NK-92 treated with Interleukin-12 subunit alpha and Interleukin-12 subunit beta, amount 100 ng/mL, for 24 hours (cell line): ENCODE results near the gene ACTL7B.
"Not testable (repeated sequence)": the region's sequence is repeated elsewhere in the genome, so short reads cannot be mapped to it uniquely, and the experiment has no call there.

Experiments
- DNase-seq: peaks from one replicate; lab custom pipeline; 2025; lab: John Stamatoyannopoulos, UW

ACTL7B gene, protein sequence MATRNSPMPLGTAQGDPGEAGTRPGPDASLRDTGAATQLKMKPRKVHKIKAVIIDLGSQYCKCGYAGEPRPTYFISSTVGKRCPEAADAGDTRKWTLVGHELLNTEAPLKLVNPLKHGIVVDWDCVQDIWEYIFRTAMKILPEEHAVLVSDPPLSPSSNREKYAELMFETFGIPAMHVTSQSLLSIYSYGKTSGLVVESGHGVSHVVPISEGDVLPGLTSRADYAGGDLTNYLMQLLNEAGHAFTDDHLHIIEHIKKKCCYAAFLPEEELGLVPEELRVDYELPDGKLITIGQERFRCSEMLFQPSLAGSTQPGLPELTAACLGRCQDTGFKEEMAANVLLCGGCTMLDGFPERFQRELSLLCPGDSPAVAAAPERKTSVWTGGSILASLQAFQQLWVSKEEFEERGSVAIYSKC

DNA sequence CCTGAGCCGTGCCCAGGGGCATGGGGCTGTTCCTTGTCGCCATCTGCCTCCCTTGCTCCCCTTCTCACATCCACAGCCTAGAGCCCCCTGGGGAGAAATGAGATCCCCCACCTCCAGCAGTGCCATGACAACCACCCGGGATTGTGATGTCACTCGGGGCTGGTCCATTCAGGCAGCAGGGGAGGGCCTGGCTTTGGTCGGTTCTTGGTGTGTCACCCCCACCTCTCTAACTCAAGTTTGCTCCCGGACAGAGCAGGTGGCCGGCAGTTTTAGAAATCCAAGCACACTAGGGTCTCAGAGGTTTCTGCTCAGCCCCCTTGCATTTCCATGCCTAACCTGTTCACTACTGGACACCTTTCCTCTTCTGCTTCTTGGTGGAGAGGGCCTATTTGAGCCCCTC lies at the start of gene ACTL7B:
TSS of gene ACTL7B (minus strand) at position 99 of the 400 bp plus-strand sequence. CDS start at position 43, 56 bp downstream.
- no peak for DNase-seq

DNA sequence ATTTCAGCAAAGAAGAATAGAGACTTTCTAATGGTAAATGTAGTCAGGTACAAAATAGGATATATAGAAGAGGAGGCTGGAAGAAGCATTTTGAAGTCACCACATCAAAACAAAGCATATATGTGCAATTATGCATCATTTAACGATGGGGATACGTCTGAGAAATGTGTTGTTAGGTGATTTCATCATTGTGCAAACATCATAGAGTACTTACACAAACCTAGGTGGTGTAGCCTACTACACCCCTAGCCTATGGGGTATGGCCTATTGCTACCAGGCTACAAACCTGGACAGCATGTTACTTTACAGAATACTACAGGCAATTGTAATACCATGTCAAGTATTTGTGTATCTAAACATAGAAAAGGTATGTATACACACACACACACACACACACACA lies 49.7 kb upstream of the ACTL7B start:
- DNase-seq = no peak

DNA sequence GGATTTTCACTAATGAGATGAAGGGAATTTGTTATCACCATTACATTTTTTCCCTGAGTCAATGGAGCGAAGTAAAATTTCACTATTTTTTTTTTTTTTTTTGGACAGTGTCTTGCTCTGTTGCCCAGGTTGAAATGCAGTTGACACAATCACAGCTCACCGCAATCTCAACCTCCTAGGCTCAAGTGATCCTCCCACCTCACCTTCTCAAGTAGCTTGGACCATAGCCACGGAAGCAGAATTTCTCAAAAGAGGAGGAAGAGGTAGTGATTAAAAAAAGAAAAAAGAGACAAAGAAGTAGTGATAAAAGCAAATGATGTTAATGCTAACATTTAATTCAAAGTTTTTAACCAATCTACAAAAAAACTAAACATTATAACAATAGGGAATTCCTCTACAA lies 48.4 kb upstream of the ACTL7B start:
- no peak for DNase-seq

DNA sequence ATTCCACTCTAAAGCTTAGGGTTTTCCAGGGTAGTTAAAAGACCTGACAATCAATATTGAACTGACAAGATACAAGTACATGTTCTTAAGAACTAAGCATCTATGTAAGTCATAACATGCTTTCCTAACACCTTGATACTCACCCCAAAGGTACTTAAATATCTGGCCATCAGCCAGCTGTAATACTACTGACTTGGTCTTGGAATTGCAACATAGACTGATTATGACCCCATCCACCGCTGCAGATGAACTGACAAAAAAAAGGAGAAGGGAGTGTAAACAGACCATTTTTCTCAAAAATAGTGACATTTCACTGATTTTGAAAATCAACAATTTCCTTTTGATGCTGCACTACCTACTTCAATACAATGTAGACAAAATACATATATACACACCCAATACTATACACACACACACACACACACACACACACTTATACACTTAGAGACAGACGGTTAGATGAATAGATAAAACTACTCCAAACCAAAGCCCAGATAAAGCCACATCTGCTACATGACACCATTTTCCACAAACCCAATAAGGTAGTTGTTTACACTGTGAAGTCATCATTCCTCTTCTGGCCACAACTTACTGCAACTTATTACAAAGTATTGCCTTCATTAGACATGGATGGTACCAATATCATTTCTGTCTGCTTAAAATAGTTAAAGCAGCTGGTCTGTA lies 47.8 kb upstream of the ACTL7B start:
- no peak for DNase-seq

DNA sequence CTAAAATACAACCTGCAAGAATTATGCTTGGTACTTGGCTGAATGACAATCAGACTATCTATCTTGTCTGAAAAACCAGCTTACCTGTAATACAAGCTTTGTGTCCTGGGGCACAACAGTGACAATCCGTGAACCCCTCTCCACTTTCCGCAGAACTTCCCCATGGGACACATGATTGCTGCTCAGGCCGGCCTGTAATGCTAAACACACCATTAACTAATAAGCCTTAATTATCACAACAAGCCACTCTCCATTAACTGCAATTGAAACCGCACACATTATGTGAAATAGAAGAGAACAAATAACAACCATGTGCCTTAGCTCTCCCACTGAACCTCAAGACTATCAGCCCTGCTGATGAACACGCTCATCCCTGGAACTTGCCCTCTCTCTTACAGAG lies 44.4 kb upstream of the ACTL7B start:
- DNase-seq = no peak

DNA sequence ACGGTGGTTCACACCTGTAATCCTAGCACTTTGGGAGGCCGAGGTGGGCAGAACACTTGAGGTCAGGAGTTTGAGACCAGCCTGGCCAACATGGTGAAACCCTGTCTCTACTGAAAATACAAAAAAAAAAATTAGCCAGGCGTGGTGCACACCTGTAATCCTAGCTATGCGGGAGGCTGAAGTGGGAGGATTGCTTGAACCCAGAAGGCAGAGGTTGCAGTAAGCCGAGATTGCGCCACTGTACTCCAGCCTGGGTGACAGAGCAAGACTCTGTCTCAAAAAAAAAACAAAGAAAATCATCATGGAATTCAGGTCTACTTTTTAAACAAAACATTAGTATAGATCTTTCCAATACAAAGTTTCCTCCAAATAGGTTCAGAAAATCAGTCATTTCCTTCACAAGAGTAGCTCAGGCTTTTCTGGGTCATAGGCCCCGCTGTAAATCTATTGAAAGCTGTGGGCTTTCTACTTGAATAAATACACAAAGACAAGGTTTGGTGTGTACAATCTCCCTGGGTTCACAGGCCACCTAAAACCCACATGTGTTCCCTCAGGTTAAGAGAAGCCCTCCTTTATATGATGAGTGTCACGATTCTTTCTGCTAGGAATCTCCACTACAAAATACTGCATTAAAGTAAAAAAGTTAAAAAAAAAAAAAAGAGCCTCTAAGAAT lies 43.4 kb upstream of the ACTL7B start:
- DNase-seq = not testable (repeated sequence)

DNA sequence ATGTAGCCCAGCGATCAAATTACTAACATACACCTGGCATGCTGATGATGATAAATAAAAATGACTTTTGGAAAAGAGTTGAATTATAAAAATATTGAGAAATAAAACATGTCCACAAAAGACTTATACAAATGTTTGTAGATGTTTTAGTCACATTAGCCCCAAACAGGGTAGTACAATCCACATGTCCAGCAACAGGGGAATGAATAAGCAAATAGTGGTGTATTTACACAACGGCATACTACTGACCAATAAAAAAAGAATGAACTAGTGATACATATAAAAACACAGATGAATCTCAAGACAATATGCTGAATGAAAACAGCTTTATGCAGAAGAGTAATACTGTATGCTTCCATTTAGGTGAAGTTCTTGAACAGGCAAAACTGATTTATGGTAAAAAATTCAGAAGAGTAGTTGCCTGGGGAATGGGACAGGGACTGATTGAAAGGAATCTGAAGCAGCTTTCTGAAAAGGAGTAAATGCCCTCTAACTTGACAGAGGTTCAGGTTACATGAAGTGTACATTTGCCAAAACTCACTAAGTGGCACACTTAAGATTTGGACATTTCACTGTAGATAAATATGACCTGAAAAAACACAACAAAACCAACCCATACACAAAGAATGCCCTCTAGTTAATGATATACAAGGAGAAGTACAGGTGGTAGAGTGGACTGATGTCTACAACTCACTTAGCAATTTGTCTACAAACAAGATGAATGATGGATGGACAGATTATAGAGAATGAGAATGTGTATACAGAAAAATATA lies 41.7 kb upstream of the ACTL7B start:
- no peak for DNase-seq

DNA sequence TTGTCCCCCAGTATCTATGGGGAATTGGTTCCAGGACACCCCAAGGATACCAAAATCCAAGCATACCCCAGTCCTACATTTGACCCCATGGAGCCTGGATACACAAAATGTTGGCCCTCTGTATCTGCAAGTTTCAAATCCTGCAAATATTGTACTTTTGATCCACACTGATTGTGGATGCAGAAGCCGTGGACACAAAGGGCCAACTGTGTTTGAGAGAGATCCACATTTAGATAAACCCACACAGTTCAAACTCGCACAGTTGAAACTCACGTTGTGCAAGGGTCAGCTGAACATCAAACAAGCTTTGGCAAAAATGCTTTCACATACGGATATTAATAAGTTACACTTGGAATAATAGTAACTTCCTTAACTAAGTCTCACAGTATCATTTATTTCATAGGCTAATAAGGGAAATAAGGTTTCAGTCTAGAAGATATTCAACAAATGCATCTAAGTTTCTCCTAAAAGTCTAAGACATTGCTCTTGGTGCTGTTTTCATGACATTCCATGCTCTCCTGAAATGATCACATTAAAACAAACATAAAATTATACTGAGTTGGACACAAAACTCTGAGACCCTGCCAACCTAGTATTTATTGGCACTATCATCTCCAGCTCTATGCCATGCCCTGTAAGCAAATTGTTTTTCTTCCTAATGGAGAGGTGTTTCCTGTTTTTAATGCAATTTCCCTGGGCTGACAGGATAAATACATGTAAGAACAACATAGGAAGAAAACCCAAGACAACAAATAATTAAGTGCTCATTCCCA lies 38.6 kb upstream of the ACTL7B start:
- DNase-seq = no peak

DNA sequence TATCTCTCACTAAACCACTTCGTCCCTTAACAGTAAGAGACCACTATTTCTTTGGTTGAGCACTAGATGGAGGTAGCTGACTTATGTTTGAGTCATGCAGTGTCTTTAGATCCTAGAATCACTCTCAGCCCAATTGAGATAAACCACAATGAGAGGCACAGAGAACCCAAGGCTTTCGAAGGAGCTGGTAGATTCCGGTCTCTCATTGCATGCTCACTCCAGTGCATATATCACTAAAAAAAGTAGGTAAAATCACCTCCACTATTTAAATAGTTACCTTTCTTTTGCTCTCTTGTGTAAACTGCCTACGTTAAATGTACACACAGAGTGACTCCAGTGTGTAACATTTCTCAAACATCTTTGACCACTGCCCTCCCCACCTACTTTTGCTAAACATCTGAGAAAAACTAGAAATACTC lies 33.9 kb upstream of the ACTL7B start:
- DNase-seq = no peak

DNA sequence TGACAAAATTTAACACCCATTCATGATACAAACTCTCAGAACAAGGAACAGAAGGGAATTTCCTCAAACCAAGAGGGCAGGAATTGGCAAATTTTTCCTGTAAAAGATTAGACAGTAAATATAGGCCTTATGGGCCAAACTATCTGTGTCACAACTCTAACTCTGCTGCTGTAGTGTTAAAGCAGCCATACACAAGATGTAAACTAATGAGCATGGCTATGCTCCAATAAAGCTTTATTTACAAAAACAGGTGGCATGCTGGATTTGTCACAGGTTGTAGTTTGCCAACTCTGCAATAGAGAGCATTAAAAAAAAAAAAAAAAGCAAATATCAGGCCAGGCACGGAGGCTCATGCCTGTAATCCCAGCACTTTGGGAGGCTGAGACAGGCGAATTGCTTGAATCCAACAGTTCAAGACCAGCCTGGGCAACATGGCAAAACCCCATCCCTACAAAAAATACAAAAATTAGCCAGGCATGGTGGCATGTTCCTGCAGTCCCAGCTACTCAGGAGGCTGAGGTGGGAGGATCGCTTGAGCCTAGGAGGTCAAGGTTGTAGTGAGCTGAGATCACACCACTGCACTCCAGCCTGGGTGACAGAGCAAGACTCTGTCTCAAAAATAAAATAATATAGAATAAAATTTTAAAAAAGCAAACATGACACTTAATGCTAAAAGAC lies 30.9 kb upstream of the ACTL7B start:
- DNase-seq = not testable (repeated sequence)

DNA sequence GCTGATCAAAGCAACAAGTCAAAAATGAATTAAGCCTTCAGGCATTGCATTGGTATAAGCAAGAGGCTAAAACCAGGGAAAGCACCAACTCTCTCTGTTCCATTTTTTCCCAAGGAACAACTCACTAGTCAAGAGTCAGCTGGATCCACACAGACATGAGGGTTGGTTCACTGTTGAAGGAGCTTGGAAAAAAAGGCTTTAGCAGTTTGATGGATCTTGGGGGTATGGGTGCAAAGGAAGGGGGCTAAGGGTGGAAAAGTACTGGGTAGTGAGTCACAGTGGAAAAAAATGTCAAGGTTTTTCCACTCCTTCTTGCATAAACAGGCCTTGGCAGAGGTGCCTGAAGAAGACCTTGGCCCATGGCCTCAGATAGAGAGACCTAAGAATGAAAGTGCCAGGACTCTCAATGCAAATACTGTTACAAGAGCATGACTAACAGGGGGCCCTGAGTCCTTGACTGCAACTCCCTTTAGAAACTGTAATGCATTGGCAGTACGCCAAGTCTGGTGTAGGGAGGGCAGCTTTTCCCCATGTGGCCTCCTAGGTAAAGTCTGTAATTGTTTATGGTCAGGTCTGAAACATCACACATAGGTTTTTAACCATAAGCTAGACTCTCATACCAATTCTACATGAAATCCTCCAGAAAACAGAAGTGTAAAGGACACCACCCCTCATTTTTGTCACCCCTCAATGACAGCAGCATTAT lies 30.0 kb upstream of the ACTL7B start:
- DNase-seq = no peak

DNA sequence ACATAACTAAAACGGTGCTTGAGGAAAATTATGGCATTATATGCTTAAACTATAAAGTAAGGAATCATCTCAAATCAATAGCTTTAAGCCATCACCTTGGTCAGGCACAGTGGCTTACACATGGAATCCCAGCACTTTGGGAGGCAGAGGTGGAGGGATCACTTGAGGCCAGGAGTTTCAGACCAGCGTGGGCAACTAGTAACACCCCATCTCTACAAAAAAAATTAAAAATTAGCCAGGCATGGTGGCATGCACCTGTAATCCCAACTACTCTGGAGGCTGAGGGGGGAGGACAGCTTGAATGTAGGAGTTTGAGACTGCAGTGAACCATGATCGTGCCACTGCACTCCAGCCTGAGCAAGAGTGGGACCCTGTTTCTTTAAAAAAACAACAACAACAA lies 28.9 kb upstream of the ACTL7B start:
- DNase-seq = no peak

DNA sequence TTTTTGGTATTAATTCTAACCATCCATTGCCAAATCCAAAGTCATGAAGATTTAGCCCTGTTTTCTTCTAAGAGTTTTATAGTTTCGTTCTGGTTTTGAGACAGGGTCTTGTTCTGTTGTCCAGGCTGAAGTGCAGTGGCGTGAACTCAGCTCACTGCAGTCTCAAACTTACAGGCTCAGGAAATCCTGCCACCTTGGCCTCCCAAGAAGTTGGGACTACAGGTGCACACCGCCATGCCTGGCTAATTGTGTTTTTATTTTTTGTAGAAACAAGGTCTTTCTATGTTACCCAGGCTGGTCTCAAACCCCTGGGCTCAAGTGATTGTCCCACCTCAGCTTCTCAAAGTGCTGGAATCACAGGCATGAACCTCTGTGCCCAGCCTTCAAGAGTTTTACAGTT lies 27.3 kb upstream of the ACTL7B start:
- DNase-seq = no peak

DNA sequence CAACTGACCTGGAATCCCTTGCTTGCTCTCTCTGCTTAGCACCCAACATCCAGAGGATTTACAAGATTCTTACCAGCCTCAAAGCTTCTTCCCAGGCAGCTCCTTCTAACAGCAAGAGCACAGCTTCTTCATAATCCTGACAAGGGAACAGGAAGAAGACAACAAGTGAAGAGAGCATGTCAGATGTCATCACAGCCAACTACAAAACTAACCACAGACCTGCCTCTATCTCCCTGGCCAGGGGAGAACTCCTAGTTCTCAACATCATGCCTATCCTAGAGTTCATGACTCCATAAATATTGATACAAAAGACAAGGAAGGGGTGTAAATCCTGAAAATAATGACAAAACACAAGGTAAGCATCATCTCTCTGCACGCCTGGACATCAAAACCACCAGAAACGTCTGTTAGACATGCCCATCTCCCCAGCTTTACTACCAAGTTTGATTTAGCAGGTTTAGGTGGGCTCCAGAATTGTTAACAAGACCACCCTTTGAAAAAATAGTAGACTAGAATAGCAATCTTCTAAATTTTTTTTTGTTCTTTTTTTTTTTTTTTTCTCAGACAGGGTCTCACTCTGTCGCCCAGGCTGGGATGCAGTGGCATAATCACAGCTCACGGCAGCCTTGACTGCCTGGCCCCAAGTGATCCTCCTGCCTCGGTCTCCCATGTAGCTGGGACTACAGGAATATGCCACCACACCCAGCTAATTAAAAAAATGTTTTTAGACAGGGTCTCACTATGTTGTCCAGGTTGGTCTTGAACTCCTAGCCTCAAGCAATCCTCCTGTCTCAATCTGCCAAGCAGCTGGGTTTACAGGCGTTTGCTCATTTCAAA lies 26.5 kb upstream of the ACTL7B start:
- DNase-seq = no peak

DNA sequence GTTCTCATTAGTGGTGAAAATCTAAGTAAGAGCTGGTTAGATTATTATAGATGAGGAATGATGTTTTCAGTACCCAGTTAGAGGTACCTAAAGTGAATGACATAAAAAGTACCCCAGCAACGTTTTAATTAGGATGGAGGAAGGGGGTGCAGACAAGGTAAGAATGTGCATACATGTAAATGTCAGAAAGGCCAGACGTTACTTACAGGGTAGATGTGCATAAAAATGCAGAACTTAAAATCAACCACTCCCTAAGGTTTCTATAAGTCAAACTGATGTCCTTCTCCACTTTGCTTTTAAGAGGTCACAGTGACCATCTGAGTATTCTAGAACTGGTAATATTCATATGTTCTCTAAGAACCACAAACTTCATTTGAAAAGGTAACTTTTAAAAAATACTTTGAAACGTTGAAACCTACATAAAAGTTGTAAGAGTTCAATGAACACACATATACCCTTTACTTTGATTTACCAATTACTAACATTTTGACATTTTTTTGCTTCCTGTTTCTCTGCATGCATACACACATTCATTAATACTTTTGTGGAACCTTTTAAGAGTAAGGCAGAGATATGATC lies 25.0 kb upstream of the ACTL7B start:
- DNase-seq = no peak

DNA sequence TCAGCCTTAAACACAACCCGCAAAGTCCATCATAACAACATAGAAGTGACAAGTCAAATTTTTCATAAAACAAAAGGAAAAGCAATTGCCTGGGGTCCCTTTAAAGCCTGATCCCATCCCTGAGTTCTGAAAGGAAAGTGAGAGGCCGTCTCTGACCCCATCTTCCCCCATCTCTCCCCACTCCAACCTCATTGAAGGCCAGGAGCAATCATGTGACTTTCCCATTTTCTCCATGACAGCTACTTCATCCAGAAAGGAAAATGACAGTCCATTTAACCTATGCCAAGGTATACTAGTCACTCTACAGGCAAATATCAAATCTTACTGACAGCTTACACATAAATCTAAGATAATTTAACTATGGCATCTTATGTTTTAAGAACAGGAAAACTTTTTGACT lies 21.7 kb upstream of the ACTL7B start:
- no peak for DNase-seq

DNA sequence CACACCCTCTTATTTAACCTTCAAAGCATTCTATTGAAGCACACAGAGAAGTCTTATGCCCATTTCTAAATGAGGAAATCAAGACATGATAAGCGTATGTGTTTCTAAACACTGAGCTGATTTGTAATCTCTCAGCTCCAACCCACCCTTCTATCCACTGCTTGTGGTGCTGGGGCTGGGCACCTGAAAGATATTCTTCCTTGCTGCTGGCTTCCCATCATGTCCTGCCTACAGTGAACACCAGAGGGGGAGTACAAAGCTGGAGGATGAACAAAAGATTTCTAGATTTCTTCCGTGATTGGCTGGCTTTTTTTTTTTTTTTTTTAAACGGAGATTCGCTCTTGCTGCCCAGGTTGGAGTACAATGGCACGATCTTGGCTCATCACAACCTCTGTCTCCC lies 20.6 kb upstream of the ACTL7B start:
- no peak for DNase-seq

DNA sequence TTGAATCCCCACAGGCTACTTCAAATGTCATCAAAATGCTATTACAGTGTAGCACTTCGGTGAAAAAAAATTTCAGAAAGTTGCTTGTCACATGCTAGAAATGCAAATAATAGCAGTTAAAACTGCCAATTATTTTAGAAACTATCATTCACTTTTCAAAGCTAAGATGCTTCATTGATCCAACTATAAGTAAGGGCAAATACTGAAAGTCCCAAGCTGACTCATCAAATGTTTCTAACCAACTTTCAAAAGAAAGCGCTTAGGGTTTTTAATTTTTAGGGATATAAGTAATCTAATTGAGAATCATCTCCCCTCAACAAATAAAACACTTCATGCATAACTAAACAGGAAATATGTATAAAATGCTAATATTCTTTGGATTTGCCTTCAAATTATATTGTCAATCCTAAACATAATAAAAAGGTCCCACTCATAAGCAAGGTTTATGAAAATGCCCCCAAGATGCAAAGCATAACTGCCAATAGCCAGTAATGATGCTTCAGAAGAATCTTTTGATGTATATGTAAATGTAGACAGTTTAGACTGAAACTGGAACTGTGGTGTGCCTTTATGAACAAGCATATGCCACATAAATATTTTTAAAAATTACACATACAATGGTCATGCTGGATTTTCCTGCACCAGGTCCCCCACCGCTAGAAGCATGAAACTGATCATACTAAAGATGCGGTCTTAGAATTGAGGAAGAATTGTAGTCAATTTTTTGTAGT lies 18.4 kb upstream of the ACTL7B start:
- no peak for DNase-seq
